Endodermal cell (in vitro differentiated cells): Measurements from ENCODE around the gene IGSF21. TPM values are rescaled to one million over a fixed set of nuclear protein-coding genes. Genes with fewer than 3 reads are reported as not detected.
A peak's percentile ranks its signal among the peaks of the same experiment; 100 is the strongest.

Experiments used
- DNase-seq: peaks from one replicate; pipeline ENCODE4 v3.0.0-alpha.2; 2017
- H3K27ac ChIP-seq: 2 replicates; pipeline ENCODE4 v1.5.1; 2013; ENCODE audit warnings: mild to moderate bottlenecking, low read depth, low read length, moderate library complexity
- H3K27me3 ChIP-seq: 2 replicates; pipeline ENCODE4 v1.6.1; 2013; ENCODE audit warnings: mild to moderate bottlenecking, low read length, moderate library complexity; ENCODE audit not compliant: insufficient read depth, control insufficient read depth, poor library complexity, severe bottlenecking
- H3K36me3 ChIP-seq: 2 replicates; pipeline ENCODE4 v1.7.0; 2013; ENCODE audit warnings: mild to moderate bottlenecking, low read length, moderate library complexity; ENCODE audit not compliant: control insufficient read depth, insufficient read depth
- H3K4me1 ChIP-seq: one replicate; pipeline ENCODE4 v1.7.0; 2013; ENCODE audit warnings: low read length; ENCODE audit not compliant: control insufficient read depth, insufficient read depth
- H3K4me3 ChIP-seq: 2 replicates; pipeline ENCODE4 v1.5.1; 2013; ENCODE audit warnings: mild to moderate bottlenecking, low read length, moderate library complexity
- H3K9ac ChIP-seq: 2 replicates; pipeline ENCODE4 v1.6.1; 2013; ENCODE audit warnings: mild to moderate bottlenecking, low read length, moderate library complexity; ENCODE audit not compliant: poor library complexity, severe bottlenecking; ENCODE audit errors: extremely low read depth
- H3K9me3 ChIP-seq: 2 replicates; pipeline ENCODE4 v1.6.1; 2013; ENCODE audit warnings: mild to moderate bottlenecking, low read length, moderate library complexity; ENCODE audit not compliant: control insufficient read depth
- H3K27ac Mint-ChIP-seq: 2 replicates; pipeline ENCODE4 v1.8.0; 2020; ENCODE audit warnings: mixed read lengths
- H3K27me3 Mint-ChIP-seq: 2 replicates; pipeline ENCODE4 v1.8.0; 2021; ENCODE audit warnings: mild to moderate bottlenecking, mixed read lengths; ENCODE audit not compliant: insufficient read depth
- H3K36me3 Mint-ChIP-seq: 2 replicates; pipeline ENCODE4 v1.8.0; 2020; ENCODE audit warnings: low read depth, mixed read lengths
- H3K4me1 Mint-ChIP-seq: 2 replicates; pipeline ENCODE4 v1.8.0; 2020; ENCODE audit warnings: mixed read lengths
- H3K4me3 Mint-ChIP-seq: 2 replicates; pipeline ENCODE4 v1.8.0; 2020; ENCODE audit warnings: mild to moderate bottlenecking, moderate library complexity, mixed read lengths
- H3K9me3 Mint-ChIP-seq: 2 replicates; pipeline ENCODE4 v1.8.0; 2020; ENCODE audit warnings: mild to moderate bottlenecking, mixed read lengths
- CTCF ChIP-seq: fragments of 200-600 bp; sonication (generic); conservative IDR thresholded peaks from 2 replicates; pipeline ENCODE4 v1.5.0; 2021; ENCODE audit warnings: antibody characterized with exemption, mild to moderate bottlenecking
- WGBS, 2 experiments: methylation state at CpG; one replicate each; pipeline versions ENCODE4 v1.1.5 to v1.1.7; 2013; ENCODE audit warnings: missing lambda C conversion rate in 2 of 2, mixed read lengths in 1 of 2; ENCODE audit not compliant: insufficient coverage in 1 of 2, insufficient read length in 1 of 2; 5-methylcytosine and 5-hydroxymethylcytosine counted together
- total RNA-seq, 2 donors: library from RNA; stranded (reverse); fragmentation: NEBNext Ultra II Directional in 1 of 2; extraction: Animal tissue kit (Norgen Biotek cat#: 25700) in 1 of 2; gene quantifications; 2 replicates in 1 of 2; 3 replicates in 1 of 2; pipeline ENCODE4 v1.2.1, GENCODE V29; 2021

IGSF21 gene
- total RNA-seq, 2 donors from 2014 or later: 1.3 to 1.7 TPM

GRCh38 chr1:18385239-18385790, 277.7 kb downstream of the IGSF21 start:
- no peak overlapping the region for H3K27ac Mint-ChIP-seq
- no peaks in the 10 kb centered on the region for H3K4me1 ChIP-seq
- no peak overlapping the region for H3K4me3 ChIP-seq
- H3K27me3 ChIP-seq: no peaks in the 10 kb centered on the region
- peaks cover 5% of the 10 kb centered on the region for H3K9me3 ChIP-seq
- H3K4me1 Mint-ChIP-seq: peaks cover 31% of the 10 kb centered on the region
- peaks cover 10% of the 10 kb centered on the region for H3K9me3 Mint-ChIP-seq
- no peak overlapping the region for H3K9ac ChIP-seq
- H3K36me3 Mint-ChIP-seq: no peaks in the 10 kb centered on the region
- 33 to 44% methylated on average over 3 to 9 of the region's 9 CpGs for WGBS, 2 experiments
- no peak overlapping the region for H3K27ac ChIP-seq
- no peaks in the 10 kb centered on the region for H3K36me3 ChIP-seq
- H3K27me3 Mint-ChIP-seq: peaks cover 14% of the 10 kb centered on the region
- peak; percentile 79 for DNase-seq
- no peak overlapping the region for H3K4me3 Mint-ChIP-seq
- no peak for TF ChIP-seq CTCF

- Histone ChIP-seq H3K4me1 (no peaks in the 10 kb centered on the region), H3K27me3 (no peaks in the 10 kb centered on the region), H3K27ac (no peak overlapping the region), H3K9me3 (no peaks in the 10 kb centered on the region), H3K4me3 (no peak overlapping the region), H3K36me3 (no peaks in the 10 kb centered on the region), H3K9ac (no peak overlapping the region)
- Mint-ChIP-seq H3K4me1 (peaks cover 31% of the 10 kb centered on the region), H3K9me3 (no peaks in the 10 kb centered on the region), H3K36me3 (no peaks in the 10 kb centered on the region), H3K27ac (no peak overlapping the region), H3K27me3 (peaks cover 4% of the 10 kb centered on the region), H3K4me3 (no peak overlapping the region)
- TF ChIP-seq CTCF: no peak
- WGBS, 2 experiments: 90 to 100% methylated on average over 1 to 5 of the region's 5 CpGs
- DNase-seq: no peak
Observed at GRCh38 chr1:18386591-18386990, 279.0 kb downstream of the IGSF21 start.

GRCh38 chr1:18387307-18387706, 279.7 kb downstream of the IGSF21 start:
- Histone ChIP-seq H3K27me3 (no peaks in the 10 kb centered on the region), H3K4me1 (no peaks in the 10 kb centered on the region), H3K36me3 (no peaks in the 10 kb centered on the region), H3K27ac (no peak overlapping the region), H3K9me3 (no peaks in the 10 kb centered on the region), H3K9ac (no peak overlapping the region), H3K4me3 (no peak overlapping the region)
- peaks cover 4% of the 10 kb centered on the region for H3K27me3 Mint-ChIP-seq
- H3K4me3 Mint-ChIP-seq: no peak overlapping the region
- no peak overlapping the region for H3K27ac Mint-ChIP-seq
- 83 to 93% methylated on average over 6 of the region's 6 CpGs for WGBS, 2 experiments
- TF ChIP-seq CTCF: no peak
- no peaks in the 10 kb centered on the region for H3K9me3 Mint-ChIP-seq
- H3K36me3 Mint-ChIP-seq: no peaks in the 10 kb centered on the region
- peaks cover 26% of the 10 kb centered on the region for H3K4me1 Mint-ChIP-seq
- no peak for DNase-seq
